Measurements from ENCODE around the gene CRYGA.

Gene CRYGA

GRCh38 chr2:208174144-208174543 lies 10.8 kb upstream of the CRYGA start:
- Histone ChIP-seq H3K4me3 (replicated peaks; ENCODE audit: insufficient read depth, low read length) (no peak overlapping the region), H3K27me3 (ENCODE audit: insufficient read depth, poor library complexity, severe bottlenecking) (no peaks in the 10 kb centered on the region), H3K27ac (replicated peaks) (no peak overlapping the region)
- DNase-seq (ENCODE audit: low read depth in 1 of 2, low spot score in 1 of 2): no peak
- no peak for TF ChIP-seq SPI1 (IDR thresholded peaks at IDR 0.05; ENCODE audit: borderline replicate concordance, low read depth)
- TF ChIP-seq CTCF (IDR thresholded peaks at IDR 0.05; ENCODE audit: insufficient read depth, low read length): no peak
- TF ChIP-seq GABPA (IDR thresholded peaks at IDR 0.05; ENCODE audit: low read depth): no peak
- TF ChIP-seq POLR2AphosphoS5 (IDR thresholded peaks at IDR 0.05; ENCODE audit: low read depth): no peak
- TF ChIP-seq REST (IDR thresholded peaks at IDR 0.05; ENCODE audit: insufficient replicate concordance, low read depth): no peak

GRCh38 chr2:208172125-208172524 lies 8.7 kb upstream of the CRYGA start:
- Histone ChIP-seq H3K27ac (replicated peaks) (no peak overlapping the region), H3K27me3 (ENCODE audit: insufficient read depth, poor library complexity, severe bottlenecking) (no peaks in the 10 kb centered on the region), H3K4me3 (replicated peaks; ENCODE audit: insufficient read depth, low read length) (no peak overlapping the region)
- no peak for TF ChIP-seq CTCF (IDR thresholded peaks at IDR 0.05; ENCODE audit: insufficient read depth, low read length)
- TF ChIP-seq SPI1 (IDR thresholded peaks at IDR 0.05; ENCODE audit: borderline replicate concordance, low read depth): peak; percentile 72; the same call in 1 of the 2 replicates
- peak; percentile 3 to 69 for DNase-seq (ENCODE audit: low read depth in 1 of 2, low spot score in 1 of 2)

DNA sequence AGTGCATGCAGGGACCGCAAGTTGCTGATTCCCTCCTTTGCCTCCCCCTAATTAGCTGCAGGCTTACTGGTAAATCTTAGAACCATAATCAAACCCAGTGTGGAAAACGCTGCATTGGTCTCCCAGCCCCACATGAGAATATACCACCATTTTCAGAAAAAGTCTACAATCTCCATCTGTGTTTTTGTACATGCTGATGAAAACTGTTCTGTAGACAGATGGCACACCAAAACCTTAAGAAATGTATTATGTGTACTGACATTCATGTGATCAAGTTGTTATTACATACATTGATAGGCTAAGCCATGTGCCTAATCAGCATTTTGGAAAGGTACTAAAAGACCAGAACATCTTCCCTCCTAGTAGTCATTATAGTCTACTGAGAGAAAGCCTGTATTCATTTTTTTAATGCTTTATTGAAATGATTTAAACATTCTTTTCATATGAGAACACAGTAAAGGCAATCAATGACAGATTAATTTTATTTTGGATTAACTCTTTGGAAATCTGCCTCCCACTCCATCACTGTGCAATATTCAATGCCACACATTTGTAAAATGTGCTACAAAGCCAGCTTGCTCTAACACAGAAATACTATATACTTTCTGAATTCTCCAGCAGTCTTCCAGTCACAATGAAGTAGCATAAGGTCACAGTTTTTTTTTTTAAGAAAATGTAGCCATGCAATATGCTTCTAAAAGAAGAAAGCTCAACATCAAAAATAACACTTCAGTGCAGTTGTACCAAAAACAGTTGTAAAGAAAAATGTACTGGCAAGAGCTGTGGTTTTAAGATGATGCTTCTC lies 1.8 kb upstream of the CRYGA start:
- TF ChIP-seq GABPA (IDR thresholded peaks at IDR 0.05; ENCODE audit: low read depth): no peak

GRCh38 chr2:208156439-208156838 lies 7.0 kb downstream of the CRYGA start:
- TF ChIP-seq REST (IDR thresholded peaks at IDR 0.05; ENCODE audit: insufficient replicate concordance, low read depth) (no peak), CTCF (IDR thresholded peaks at IDR 0.05; ENCODE audit: insufficient read depth, low read length) (no peak), POLR2AphosphoS5 (IDR thresholded peaks at IDR 0.05; ENCODE audit: low read depth) (no peak)
- H3K27ac ChIP-seq (replicated peaks): no peak overlapping the region
- H3K4me3 ChIP-seq (replicated peaks; ENCODE audit: insufficient read depth, low read length): no peak overlapping the region
- DNase-seq (ENCODE audit: low read depth in 1 of 2, low spot score in 1 of 2): no peak
- no peaks in the 10 kb centered on the region for H3K27me3 ChIP-seq (ENCODE audit: insufficient read depth, poor library complexity, severe bottlenecking)

More for the DNA sequence above, 1.8 kb upstream of the CRYGA start:
- Histone ChIP-seq H3K27ac (replicated peaks) (no peak overlapping the region), H3K27me3 (ENCODE audit: insufficient read depth, poor library complexity, severe bottlenecking) (no peaks in the 10 kb centered on the region), H3K4me3 (replicated peaks; ENCODE audit: insufficient read depth, low read length) (no peak overlapping the region)
- no peak for DNase-seq (ENCODE audit: low read depth in 1 of 2, low spot score in 1 of 2)
